Measurements from ENCODE around the gene BMP8A. TPM values are rescaled to one million over a fixed set of nuclear protein-coding genes. Genes with fewer than 3 reads are reported as not detected.

BMP8A gene
- polyA plus RNA-seq, 1 donor from 2014 or later: not detected

DNA sequence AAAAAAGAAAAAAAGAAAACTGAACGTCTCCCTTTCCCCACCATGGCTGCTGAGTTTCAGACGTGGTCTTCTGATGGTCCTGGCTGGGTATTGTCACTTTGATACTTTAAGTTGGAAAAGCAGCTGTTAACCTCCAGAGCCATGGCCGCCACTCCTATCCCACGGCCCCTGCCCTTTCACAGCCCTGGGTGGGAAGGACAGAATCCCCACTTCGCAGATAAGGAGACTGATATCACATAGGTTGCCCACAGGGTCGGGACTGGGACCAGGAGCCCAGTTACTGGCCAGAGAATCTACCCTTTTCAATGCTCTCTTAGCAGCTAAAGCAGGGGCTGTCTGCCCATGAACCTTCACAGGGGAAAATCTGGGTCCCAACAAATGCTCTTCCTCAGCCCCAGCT, 16.8 kb downstream of the BMP8A start:
- H3K9me3 ChIP-seq (ENCODE audit: low read length): no peaks in the 10 kb centered on the region
- H3K9me2 ChIP-seq (ENCODE audit: insufficient read depth, low read length): no peaks in the 10 kb centered on the region
- no peak overlapping the region for H2AFZ ChIP-seq (ENCODE audit: low read depth, low read length)
- H3K4me2 ChIP-seq (ENCODE audit: low read length): no peak overlapping the region
- no peaks in the 10 kb centered on the region for H4K20me1 ChIP-seq (ENCODE audit: insufficient read depth)
- H3K27me3 ChIP-seq (ENCODE audit: insufficient read depth, low read depth, low read length): no peaks in the 10 kb centered on the region
- TF ChIP-seq SMC3 (conservative IDR thresholded peaks at IDR 0.05; ENCODE audit: poor library complexity) (no peak), EZH2 (IDR thresholded peaks at IDR 0.05; ENCODE audit: borderline replicate concordance, insufficient read depth, low read length, poor library complexity, severe bottlenecking) (no peak), RAD21 (conservative IDR thresholded peaks at IDR 0.05) (no peak), CTCF (IDR thresholded peaks at IDR 0.05; ENCODE audit: poor library complexity, severe bottlenecking) (no peak), POLR2AphosphoS5 (IDR thresholded peaks at IDR 0.05) (no peak), TAF1 (IDR thresholded peaks at IDR 0.05; ENCODE audit: low read depth) (no peak), MXI1 (conservative IDR thresholded peaks at IDR 0.05; ENCODE audit: poor library complexity, severe bottlenecking) (no peak), EP300 (conservative IDR thresholded peaks at IDR 0.05; ENCODE audit: poor library complexity, severe bottlenecking) (no peak)
- TF ChIP-seq, protein P1, sequence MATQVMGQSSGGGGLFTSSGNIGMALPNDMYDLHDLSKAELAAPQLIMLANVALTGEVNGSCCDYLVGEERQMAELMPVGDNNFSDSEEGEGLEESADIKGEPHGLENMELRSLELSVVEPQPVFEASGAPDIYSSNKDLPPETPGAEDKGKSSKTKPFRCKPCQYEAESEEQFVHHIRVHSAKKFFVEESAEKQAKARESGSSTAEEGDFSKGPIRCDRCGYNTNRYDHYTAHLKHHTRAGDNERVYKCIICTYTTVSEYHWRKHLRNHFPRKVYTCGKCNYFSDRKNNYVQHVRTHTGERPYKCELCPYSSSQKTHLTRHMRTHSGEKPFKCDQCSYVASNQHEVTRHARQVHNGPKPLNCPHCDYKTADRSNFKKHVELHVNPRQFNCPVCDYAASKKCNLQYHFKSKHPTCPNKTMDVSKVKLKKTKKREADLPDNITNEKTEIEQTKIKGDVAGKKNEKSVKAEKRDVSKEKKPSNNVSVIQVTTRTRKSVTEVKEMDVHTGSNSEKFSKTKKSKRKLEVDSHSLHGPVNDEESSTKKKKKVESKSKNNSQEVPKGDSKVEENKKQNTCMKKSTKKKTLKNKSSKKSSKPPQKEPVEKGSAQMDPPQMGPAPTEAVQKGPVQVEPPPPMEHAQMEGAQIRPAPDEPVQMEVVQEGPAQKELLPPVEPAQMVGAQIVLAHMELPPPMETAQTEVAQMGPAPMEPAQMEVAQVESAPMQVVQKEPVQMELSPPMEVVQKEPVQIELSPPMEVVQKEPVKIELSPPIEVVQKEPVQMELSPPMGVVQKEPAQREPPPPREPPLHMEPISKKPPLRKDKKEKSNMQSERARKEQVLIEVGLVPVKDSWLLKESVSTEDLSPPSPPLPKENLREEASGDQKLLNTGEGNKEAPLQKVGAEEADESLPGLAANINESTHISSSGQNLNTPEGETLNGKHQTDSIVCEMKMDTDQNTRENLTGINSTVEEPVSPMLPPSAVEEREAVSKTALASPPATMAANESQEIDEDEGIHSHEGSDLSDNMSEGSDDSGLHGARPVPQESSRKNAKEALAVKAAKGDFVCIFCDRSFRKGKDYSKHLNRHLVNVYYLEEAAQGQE (IDR thresholded peaks at IDR 0.05; ENCODE audit: borderline replicate concordance): no peak
- no peaks in the 10 kb centered on the region for H3K79me2 ChIP-seq (replicated peaks; ENCODE audit: insufficient read depth, low read length)
- no peak overlapping the region for H3K4me3 ChIP-seq (ENCODE audit: low read length)
- no peaks in the 10 kb centered on the region for H3F3A ChIP-seq (ENCODE audit: insufficient read depth, low read length, poor library complexity, severe bottlenecking)
- no peak overlapping the region for H3K9ac ChIP-seq (ENCODE audit: low read length)
- H3K27ac ChIP-seq (ENCODE audit: low read length): no peak overlapping the region
- no peaks in the 10 kb centered on the region for H3K36me3 ChIP-seq (ENCODE audit: insufficient read depth, low read length)

- H3K27me3 ChIP-seq (ENCODE audit: insufficient read depth, low read depth, low read length): no peaks in the 10 kb centered on the region
- no peaks in the 10 kb centered on the region for H3K79me2 ChIP-seq (replicated peaks; ENCODE audit: insufficient read depth, low read length)
- no peak overlapping the region for H3K27ac ChIP-seq (ENCODE audit: low read length)
- no peaks in the 10 kb centered on the region for H3K9me2 ChIP-seq (ENCODE audit: insufficient read depth, low read length)
- H2AFZ ChIP-seq (ENCODE audit: low read depth, low read length): no peak overlapping the region
- no peaks in the 10 kb centered on the region for H3F3A ChIP-seq (ENCODE audit: insufficient read depth, low read length, poor library complexity, severe bottlenecking)
- H3K4me2 ChIP-seq (ENCODE audit: low read length): no peak overlapping the region
- TF ChIP-seq POLR2AphosphoS5 (IDR thresholded peaks at IDR 0.05) (no peak), TAF1 (IDR thresholded peaks at IDR 0.05; ENCODE audit: low read depth) (no peak), EZH2 (IDR thresholded peaks at IDR 0.05; ENCODE audit: borderline replicate concordance, insufficient read depth, low read length, poor library complexity, severe bottlenecking) (no peak), MXI1 (conservative IDR thresholded peaks at IDR 0.05; ENCODE audit: poor library complexity, severe bottlenecking) (no peak), RAD21 (conservative IDR thresholded peaks at IDR 0.05) (no peak), SMC3 (conservative IDR thresholded peaks at IDR 0.05; ENCODE audit: poor library complexity) (no peak)
- TF ChIP-seq, protein P1 (IDR thresholded peaks at IDR 0.05; ENCODE audit: borderline replicate concordance): no peak
- no peaks in the 10 kb centered on the region for H3K9me3 ChIP-seq (ENCODE audit: low read length)
- H4K20me1 ChIP-seq (ENCODE audit: insufficient read depth): no peaks in the 10 kb centered on the region
- H3K36me3 ChIP-seq (ENCODE audit: insufficient read depth, low read length): no peaks in the 10 kb centered on the region
- H3K4me3 ChIP-seq (ENCODE audit: low read length): no peak overlapping the region
- no peak overlapping the region for H3K9ac ChIP-seq (ENCODE audit: low read length)
Observed at GRCh38 chr1:39508857-39509305, 17.4 kb downstream of the BMP8A start.

Measured in neural cell (in vitro differentiated cells).